ENCODE data around the gene PRPS2. TPM values are rescaled to one million over a fixed set of nuclear protein-coding genes. Genes with fewer than 3 reads are reported as not detected.

Gene PRPS2
- polyA plus RNA-seq (2013, experiment 1 of 2) = 13.7 TPM
- polyA plus RNA-seq (2013, experiment 2 of 2) = 14.4 TPM

DNA sequence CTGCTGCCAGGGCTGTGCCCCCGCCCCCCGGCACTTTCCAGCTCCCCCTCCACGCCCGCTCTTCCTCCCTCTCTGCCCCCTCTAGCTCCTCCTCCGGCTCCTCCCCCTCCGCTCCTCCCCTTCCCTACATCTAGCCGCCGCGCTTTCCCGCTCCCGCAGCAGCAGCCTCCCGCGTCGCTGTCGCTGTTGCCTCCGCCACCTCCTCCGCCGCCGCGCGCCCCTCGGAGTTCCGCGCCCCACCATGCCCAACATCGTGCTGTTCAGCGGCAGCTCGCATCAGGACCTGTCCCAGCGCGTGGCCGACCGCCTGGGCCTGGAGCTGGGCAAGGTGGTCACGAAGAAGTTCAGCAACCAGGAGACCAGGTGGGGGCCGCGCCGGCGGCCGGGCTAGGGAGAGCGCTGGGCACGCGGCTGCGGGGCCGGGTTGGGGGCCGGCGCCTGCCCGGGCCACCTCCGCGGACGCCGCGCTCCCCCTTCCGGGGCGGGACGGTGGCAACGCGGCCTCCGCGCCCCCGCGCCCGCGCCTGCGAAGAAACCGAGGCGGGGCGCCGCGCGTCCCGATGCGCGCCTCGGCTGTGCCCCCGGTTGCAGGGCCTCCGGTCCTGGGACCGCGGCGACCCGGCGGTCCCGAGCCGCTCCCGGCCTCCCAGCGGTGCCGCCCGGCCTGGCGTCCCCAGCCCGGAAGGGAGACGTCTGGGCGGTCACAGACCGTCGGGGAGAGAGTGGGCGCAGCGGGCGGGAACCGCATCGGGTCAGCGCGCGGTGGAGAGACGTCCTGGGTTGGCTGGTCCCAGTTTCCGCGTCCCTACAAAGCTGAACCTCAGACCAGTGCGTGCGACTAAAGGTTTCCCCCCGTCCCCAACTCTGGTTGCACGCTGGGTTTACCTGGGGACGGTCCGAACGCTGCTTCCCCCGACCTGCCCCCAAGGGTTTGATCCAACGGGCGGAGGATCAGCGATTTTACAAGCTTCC, at the start of gene PRPS2:
TSS of gene PRPS2 (plus strand) at position 156 of the 972 bp plus-strand sequence. CDS start at position 242, 86 bp downstream.
- H3K79me2 ChIP-seq (ENCODE audit: control insufficient read depth, insufficient read depth, low read length) = no peaks in the 10 kb centered on the region
- H3K36me3 ChIP-seq (ENCODE audit: control insufficient read depth, insufficient read depth, low read length) = no peaks in the 10 kb centered on the region
- H3K4me3 ChIP-seq (ENCODE audit: low read length) = peak within 1 kb of the TSS; percentile 51
- H3K18ac ChIP-seq (ENCODE audit: low read length) = no peak within 1 kb of the TSS
- H3K56ac ChIP-seq (ENCODE audit: low read length) = peak within 1 kb of the TSS; percentile 85
- no peaks in the 10 kb centered on the region for H3K4me1 ChIP-seq (ENCODE audit: control insufficient read depth, low read depth, low read length)
- H3K23ac ChIP-seq (ENCODE audit: low read length) = no peak within 1 kb of the TSS
- WGBS (ENCODE audit: extremely low coverage, insufficient coverage, low lambda C conversion rate) = no CpG with 5 or more reads among the region's 113 CpGs
- H3K27ac ChIP-seq (ENCODE audit: low read depth, low read length) = no peak within 1 kb of the TSS
- H2BK120ac ChIP-seq (ENCODE audit: low read depth, low read length) = no peak within 1 kb of the TSS
- no peak within 1 kb of the TSS for H2AK5ac ChIP-seq (ENCODE audit: low read length)
- H3K4me2 ChIP-seq (ENCODE audit: low read length) = peak within 1 kb of the TSS; percentile 64
- DNase-seq = peak; percentile 67
- H3K79me1 ChIP-seq (ENCODE audit: low read length) = no peaks in the 10 kb centered on the region
- H3K4ac ChIP-seq (ENCODE audit: low read depth, low read length) = no peak within 1 kb of the TSS
- no peak within 1 kb of the TSS for H4K8ac ChIP-seq (ENCODE audit: low read depth, low read length)
- no peak within 1 kb of the TSS for H2BK5ac ChIP-seq (ENCODE audit: low read length)
- H2BK15ac ChIP-seq (replicated peaks; ENCODE audit: low read depth) = no peak within 1 kb of the TSS
- H4K5ac ChIP-seq (ENCODE audit: low read length) = no peak within 1 kb of the TSS
- H3K9ac ChIP-seq (ENCODE audit: low read length) = peak within 1 kb of the TSS; percentile 76
- H3K27me3 ChIP-seq (ENCODE audit: insufficient read depth, low read length, poor library complexity) = no peaks in the 10 kb centered on the region

GRCh38 chrX:12741416-12741815, 49.8 kb upstream of the PRPS2 start:
- H3K79me2 ChIP-seq (ENCODE audit: control insufficient read depth, insufficient read depth, low read length) = no peaks in the 10 kb centered on the region
- no peak overlapping the region for H3K9ac ChIP-seq (ENCODE audit: low read length)
- no peak overlapping the region for H2BK120ac ChIP-seq (ENCODE audit: low read depth, low read length)
- no peak overlapping the region for H2AK5ac ChIP-seq (ENCODE audit: low read length)
- no peaks in the 10 kb centered on the region for H3K36me3 ChIP-seq (ENCODE audit: control insufficient read depth, insufficient read depth, low read length)
- H3K56ac ChIP-seq (ENCODE audit: low read length) = no peak overlapping the region
- no peak overlapping the region for H3K18ac ChIP-seq (ENCODE audit: low read length)
- H3K4me1 ChIP-seq (ENCODE audit: control insufficient read depth, low read depth, low read length) = no peaks in the 10 kb centered on the region
- H3K4ac ChIP-seq (ENCODE audit: low read depth, low read length) = no peak overlapping the region
- H3K27me3 ChIP-seq (ENCODE audit: insufficient read depth, low read length, poor library complexity) = no peaks in the 10 kb centered on the region
- H2BK15ac ChIP-seq (replicated peaks; ENCODE audit: low read depth) = no peak overlapping the region
- no peak overlapping the region for H3K23ac ChIP-seq (ENCODE audit: low read length)
- H4K5ac ChIP-seq (ENCODE audit: low read length) = no peak overlapping the region
- no peak overlapping the region for H3K4me2 ChIP-seq (ENCODE audit: low read length)
- DNase-seq = no peak
- H3K4me3 ChIP-seq (ENCODE audit: low read length) = no peak overlapping the region
- H3K79me1 ChIP-seq (ENCODE audit: low read length) = no peaks in the 10 kb centered on the region
- no peak overlapping the region for H4K8ac ChIP-seq (ENCODE audit: low read depth, low read length)
- WGBS (ENCODE audit: extremely low coverage, insufficient coverage, low lambda C conversion rate) = no CpG with 5 or more reads among the region's 6 CpGs
- H3K27ac ChIP-seq (ENCODE audit: low read depth, low read length) = no peak overlapping the region
- no peak overlapping the region for H2BK5ac ChIP-seq (ENCODE audit: low read length)

GRCh38 chrX:12747433-12747832, 43.8 kb upstream of the PRPS2 start:
- Histone ChIP-seq H3K4me1 (ENCODE audit: control insufficient read depth, low read depth, low read length) (no peaks in the 10 kb centered on the region), H2BK15ac (replicated peaks; ENCODE audit: low read depth) (no peak overlapping the region), H2BK120ac (ENCODE audit: low read depth, low read length) (no peak overlapping the region), H3K4me3 (ENCODE audit: low read length) (no peak overlapping the region), H2AK5ac (ENCODE audit: low read length) (no peak overlapping the region), H3K79me2 (ENCODE audit: control insufficient read depth, insufficient read depth, low read length) (no peaks in the 10 kb centered on the region), H3K4ac (ENCODE audit: low read depth, low read length) (no peak overlapping the region), H3K27ac (ENCODE audit: low read depth, low read length) (no peak overlapping the region), H3K9ac (ENCODE audit: low read length) (no peak overlapping the region), H3K23ac (ENCODE audit: low read length) (no peak overlapping the region), H3K36me3 (ENCODE audit: control insufficient read depth, insufficient read depth, low read length) (no peaks in the 10 kb centered on the region), H3K18ac (ENCODE audit: low read length) (no peak overlapping the region), H2BK5ac (ENCODE audit: low read length) (no peak overlapping the region), H3K79me1 (ENCODE audit: low read length) (no peaks in the 10 kb centered on the region), H3K27me3 (ENCODE audit: insufficient read depth, low read length, poor library complexity) (no peaks in the 10 kb centered on the region), H3K56ac (ENCODE audit: low read length) (no peak overlapping the region), H4K5ac (ENCODE audit: low read length) (no peak overlapping the region), H3K4me2 (ENCODE audit: low read length) (no peak overlapping the region), H4K8ac (ENCODE audit: low read depth, low read length) (no peak overlapping the region)
- peak; percentile 2 for DNase-seq
- WGBS (ENCODE audit: extremely low coverage, insufficient coverage, low lambda C conversion rate) = no CpG with 5 or more reads among the region's 1 CpG

DNA sequence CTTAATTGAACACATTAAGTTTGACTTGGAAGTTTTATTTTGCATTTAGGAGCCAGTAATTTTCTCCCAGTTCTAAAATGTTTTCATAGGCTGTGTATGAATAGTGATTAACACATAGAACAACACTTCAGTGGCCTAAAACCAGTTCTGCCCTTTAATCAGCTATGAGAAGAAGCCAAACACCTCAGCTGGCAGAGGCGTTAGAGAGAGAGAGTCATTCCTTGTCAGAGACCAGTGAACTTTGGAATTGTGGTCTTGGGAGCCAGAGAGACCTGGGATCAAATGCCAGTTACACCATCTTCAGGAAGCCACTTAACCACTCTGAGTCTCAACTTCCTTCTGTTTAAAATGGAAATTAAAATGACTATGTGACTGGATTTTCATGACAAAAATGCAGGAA, 39.3 kb upstream of the PRPS2 start:
- no peaks in the 10 kb centered on the region for H3K27me3 ChIP-seq (ENCODE audit: insufficient read depth, low read length, poor library complexity)
- no peak overlapping the region for H2AK5ac ChIP-seq (ENCODE audit: low read length)
- WGBS (ENCODE audit: extremely low coverage, insufficient coverage, low lambda C conversion rate) = no CpG with 5 or more reads among the region's 1 CpG
- H3K56ac ChIP-seq (ENCODE audit: low read length) = no peak overlapping the region
- no peak overlapping the region for H4K5ac ChIP-seq (ENCODE audit: low read length)
- no peak overlapping the region for H3K4me2 ChIP-seq (ENCODE audit: low read length)
- DNase-seq = no peak
- H3K4ac ChIP-seq (ENCODE audit: low read depth, low read length) = no peak overlapping the region
- no peak overlapping the region for H4K8ac ChIP-seq (ENCODE audit: low read depth, low read length)
- H3K9ac ChIP-seq (ENCODE audit: low read length) = no peak overlapping the region
- H2BK120ac ChIP-seq (ENCODE audit: low read depth, low read length) = no peak overlapping the region
- no peak overlapping the region for H3K23ac ChIP-seq (ENCODE audit: low read length)
- no peak overlapping the region for H3K27ac ChIP-seq (ENCODE audit: low read depth, low read length)
- no peaks in the 10 kb centered on the region for H3K79me1 ChIP-seq (ENCODE audit: low read length)
- H3K4me3 ChIP-seq (ENCODE audit: low read length) = no peak overlapping the region
- no peak overlapping the region for H2BK5ac ChIP-seq (ENCODE audit: low read length)
- H3K18ac ChIP-seq (ENCODE audit: low read length) = no peak overlapping the region
- H3K36me3 ChIP-seq (ENCODE audit: control insufficient read depth, insufficient read depth, low read length) = no peaks in the 10 kb centered on the region
- H3K79me2 ChIP-seq (ENCODE audit: control insufficient read depth, insufficient read depth, low read length) = no peaks in the 10 kb centered on the region
- H2BK15ac ChIP-seq (replicated peaks; ENCODE audit: low read depth) = no peak overlapping the region
- no peaks in the 10 kb centered on the region for H3K4me1 ChIP-seq (ENCODE audit: control insufficient read depth, low read depth, low read length)

- H3K4me1 ChIP-seq (ENCODE audit: control insufficient read depth, low read depth, low read length) = no peaks in the 10 kb centered on the region
- H3K56ac ChIP-seq (ENCODE audit: low read length) = no peak overlapping the region
- no peak overlapping the region for H3K27ac ChIP-seq (ENCODE audit: low read depth, low read length)
- H3K36me3 ChIP-seq (ENCODE audit: control insufficient read depth, insufficient read depth, low read length) = no peaks in the 10 kb centered on the region
- H3K79me2 ChIP-seq (ENCODE audit: control insufficient read depth, insufficient read depth, low read length) = no peaks in the 10 kb centered on the region
- no peak overlapping the region for H3K4ac ChIP-seq (ENCODE audit: low read depth, low read length)
- no peak overlapping the region for H3K4me3 ChIP-seq (ENCODE audit: low read length)
- no peak overlapping the region for H2BK5ac ChIP-seq (ENCODE audit: low read length)
- no peak overlapping the region for H2AK5ac ChIP-seq (ENCODE audit: low read length)
- WGBS (ENCODE audit: extremely low coverage, insufficient coverage, low lambda C conversion rate) = no CpG with 5 or more reads among the region's 2 CpGs
- no peak overlapping the region for H2BK120ac ChIP-seq (ENCODE audit: low read depth, low read length)
- H4K8ac ChIP-seq (ENCODE audit: low read depth, low read length) = no peak overlapping the region
- no peak overlapping the region for H3K9ac ChIP-seq (ENCODE audit: low read length)
- H3K18ac ChIP-seq (ENCODE audit: low read length) = no peak overlapping the region
- H3K4me2 ChIP-seq (ENCODE audit: low read length) = no peak overlapping the region
- H3K79me1 ChIP-seq (ENCODE audit: low read length) = no peaks in the 10 kb centered on the region
- H4K5ac ChIP-seq (ENCODE audit: low read length) = no peak overlapping the region
- H3K27me3 ChIP-seq (ENCODE audit: insufficient read depth, low read length, poor library complexity) = no peaks in the 10 kb centered on the region
- H3K23ac ChIP-seq (ENCODE audit: low read length) = no peak overlapping the region
- DNase-seq = no peak
- no peak overlapping the region for H2BK15ac ChIP-seq (replicated peaks; ENCODE audit: low read depth)
Measured at GRCh38 chrX:12753366-12753765, 37.8 kb upstream of the PRPS2 start.

Data from mesendoderm (in vitro differentiated cells).